Lower lobe of right lung (tissue), 2 donors: ENCODE results near the gene CHST1. TPM values are rescaled to one million over a fixed set of nuclear protein-coding genes. Genes with fewer than 3 reads are reported as not detected.

Source experiments
- ATAC-seq, 2 donors: fragments of 200-7000 bp; cut with Tn5 transposase; one replicate each; pipeline ENCODE4 v1.9.1; 2020 to 2022; ENCODE audit warnings: mild to moderate bottlenecking in 2 of 2, moderate library complexity in 2 of 2
- DNase-seq: peaks from one replicate; pipeline ENCODE4 v3.0.0-alpha.2; 2020
- H3K27ac ChIP-seq: fragments of 200-600 bp; one replicate; pipeline ENCODE4 v1.8.0; 2022
- H3K27me3 ChIP-seq: fragments of 200-600 bp; one replicate; pipeline ENCODE4 v1.8.0; 2022; ENCODE audit warnings: low read depth
- H3K36me3 ChIP-seq: fragments of 200-600 bp; one replicate; pipeline ENCODE4 v1.8.0; 2022; ENCODE audit warnings: mild to moderate bottlenecking
- H3K4me1 ChIP-seq: fragments of 200-600 bp; one replicate; pipeline ENCODE4 v1.8.0; 2022
- H3K4me3 ChIP-seq: fragments of 200-600 bp; one replicate; pipeline ENCODE4 v1.8.0; 2022; ENCODE audit warnings: mild to moderate bottlenecking
- H3K9me3 ChIP-seq: fragments of 200-600 bp; one replicate; pipeline ENCODE4 v1.8.0; 2022
- intact Hi-C: fragments of 100-400 bp; cut with DNase I; formaldehyde crosslinking; loops from one replicate; pipeline ENCODE4 v1.11.0; 2022
- total RNA-seq: library from RNA; stranded (reverse); fragmentation: NEBNext Ultra II Directional; extraction: Animal tissue kit (Norgen Biotek cat#: 25700); gene quantifications from one replicate; pipeline ENCODE4 v1.2.1, GENCODE V29; 2021
- TF ChIP-seq, protein P1 (sequence below): fragments of 200-600 bp; IDR thresholded peaks from one replicate; pipeline ENCODE4 v1.8.0; 2022; ENCODE audit warnings: antibody characterized with exemption, mild to moderate bottlenecking
- donor health status: DM: no; HTN: yes; CAD: no; lungs with severe emphysema.

CHST1 gene
- total RNA-seq, 1 donor from 2014 or later, result 4.6 TPM

DNA sequence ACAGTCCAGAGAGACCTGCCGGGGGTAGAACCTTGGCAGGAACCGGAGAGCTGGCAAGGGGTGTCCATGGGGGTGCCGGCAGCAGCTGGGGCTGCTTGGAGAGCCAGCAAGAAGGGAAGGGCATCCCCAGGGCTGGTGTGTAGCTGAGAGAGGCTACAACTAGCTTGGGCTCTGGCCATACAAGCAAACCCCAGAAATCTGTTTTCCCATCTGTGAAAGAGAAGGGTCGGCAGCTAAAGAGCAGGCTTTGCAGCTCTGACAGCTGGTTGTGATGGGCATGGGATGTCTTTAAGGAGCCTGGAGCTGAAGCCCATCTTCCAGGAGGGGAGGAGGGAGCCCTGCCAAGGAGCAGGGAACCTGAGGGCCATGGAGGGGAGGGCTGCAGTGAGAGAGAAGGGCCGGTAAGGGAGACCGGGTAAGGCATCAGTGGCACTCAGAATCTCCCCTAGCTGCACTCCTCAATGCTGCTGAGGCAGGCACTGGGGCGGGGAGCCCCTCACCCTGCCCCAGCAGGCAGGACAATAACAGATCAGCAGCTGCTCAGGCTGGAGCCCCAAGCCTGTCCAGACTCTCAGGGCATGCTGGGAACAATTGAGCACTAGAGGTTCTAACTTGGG lies 3.9 kb downstream of the CHST1 start:
- DNase-seq (no peak), ATAC-seq (no peak)
- TF ChIP-seq, protein P1, sequence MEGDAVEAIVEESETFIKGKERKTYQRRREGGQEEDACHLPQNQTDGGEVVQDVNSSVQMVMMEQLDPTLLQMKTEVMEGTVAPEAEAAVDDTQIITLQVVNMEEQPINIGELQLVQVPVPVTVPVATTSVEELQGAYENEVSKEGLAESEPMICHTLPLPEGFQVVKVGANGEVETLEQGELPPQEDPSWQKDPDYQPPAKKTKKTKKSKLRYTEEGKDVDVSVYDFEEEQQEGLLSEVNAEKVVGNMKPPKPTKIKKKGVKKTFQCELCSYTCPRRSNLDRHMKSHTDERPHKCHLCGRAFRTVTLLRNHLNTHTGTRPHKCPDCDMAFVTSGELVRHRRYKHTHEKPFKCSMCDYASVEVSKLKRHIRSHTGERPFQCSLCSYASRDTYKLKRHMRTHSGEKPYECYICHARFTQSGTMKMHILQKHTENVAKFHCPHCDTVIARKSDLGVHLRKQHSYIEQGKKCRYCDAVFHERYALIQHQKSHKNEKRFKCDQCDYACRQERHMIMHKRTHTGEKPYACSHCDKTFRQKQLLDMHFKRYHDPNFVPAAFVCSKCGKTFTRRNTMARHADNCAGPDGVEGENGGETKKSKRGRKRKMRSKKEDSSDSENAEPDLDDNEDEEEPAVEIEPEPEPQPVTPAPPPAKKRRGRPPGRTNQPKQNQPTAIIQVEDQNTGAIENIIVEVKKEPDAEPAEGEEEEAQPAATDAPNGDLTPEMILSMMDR, result no peak
- Histone ChIP-seq H3K27ac (no peak overlapping the region), H3K4me3 (no peak overlapping the region), H3K4me1 (peaks cover 30% of the 10 kb centered on the region), H3K36me3 (no peaks in the 10 kb centered on the region), H3K9me3 (no peaks in the 10 kb centered on the region), H3K27me3 (peaks cover 69% of the 10 kb centered on the region)
- intact Hi-C loops, result no loop called here

DNA sequence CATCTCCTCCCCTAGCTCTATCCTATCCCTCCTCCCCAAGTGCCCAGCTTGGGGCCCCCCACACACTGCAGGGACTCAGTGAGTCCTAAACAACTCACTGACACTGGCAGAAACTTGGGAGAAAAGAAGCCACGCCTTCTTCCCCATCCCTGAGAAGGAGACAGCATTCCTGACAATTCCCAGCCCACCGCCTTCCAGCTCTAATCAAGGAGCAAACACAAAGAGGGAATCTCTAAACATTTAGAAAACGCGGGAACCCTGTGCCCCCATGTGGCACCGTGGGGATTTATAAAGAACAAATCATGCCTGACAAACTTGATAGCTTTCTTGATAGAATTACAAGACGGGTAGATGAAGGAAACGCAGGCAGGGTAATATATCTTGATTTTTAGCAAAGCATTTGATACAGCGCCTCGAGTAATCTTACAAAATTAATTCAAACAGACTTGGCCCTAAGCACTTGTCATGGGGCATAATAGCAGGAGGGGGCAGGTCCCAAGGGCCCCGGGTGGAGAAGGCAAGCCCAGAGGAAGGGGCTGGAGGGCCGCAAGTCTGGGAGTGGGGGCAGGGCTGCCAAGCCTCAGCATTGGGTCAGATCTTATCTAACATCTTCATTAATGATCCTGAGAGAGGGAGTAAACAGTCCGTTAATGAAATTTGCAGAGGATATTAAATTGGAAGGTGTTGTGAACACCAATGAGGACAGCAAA lies 4.5 kb downstream of the CHST1 start:
- Histone ChIP-seq H3K9me3 (no peaks in the 10 kb centered on the region), H3K4me3 (no peak overlapping the region), H3K4me1 (peaks cover 30% of the 10 kb centered on the region), H3K27me3 (peaks cover 72% of the 10 kb centered on the region), H3K27ac (no peak overlapping the region), H3K36me3 (no peaks in the 10 kb centered on the region)
- DNase-seq (no peak), ATAC-seq (no peak)
- intact Hi-C loops, result no loop called here
- TF ChIP-seq, protein P1, result no peak

DNA sequence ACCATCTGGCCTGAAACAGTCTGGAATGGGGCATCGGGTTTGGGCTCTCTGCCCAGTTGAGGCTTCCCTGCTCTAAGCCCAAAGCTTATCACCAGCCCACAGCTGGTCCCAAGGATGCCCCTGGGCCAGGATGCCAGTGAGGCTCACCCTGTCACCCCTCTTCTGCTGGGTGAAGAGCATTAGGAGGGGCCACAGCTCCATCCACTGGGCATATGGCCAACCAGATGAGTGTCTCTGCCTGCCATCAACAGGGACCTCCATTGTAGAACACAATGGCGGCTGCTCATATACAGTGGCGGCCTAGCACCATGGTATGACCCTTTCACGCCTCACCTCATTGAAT lies 5.6 kb downstream of the CHST1 start:
- Histone ChIP-seq H3K36me3 (no peaks in the 10 kb centered on the region), H3K27ac (no peak overlapping the region), H3K9me3 (no peaks in the 10 kb centered on the region), H3K4me1 (peaks cover 32% of the 10 kb centered on the region), H3K27me3 (peaks cover 72% of the 10 kb centered on the region), H3K4me3 (no peak overlapping the region)
- intact Hi-C loops, result loop anchor here (10.0 kb wide), 1 partner anchor 285 kb away; no protein-coding TSS in a partner anchor
- TF ChIP-seq, protein P1, result no peak
- ATAC-seq, result no peak
- DNase-seq, result no peak

DNA sequence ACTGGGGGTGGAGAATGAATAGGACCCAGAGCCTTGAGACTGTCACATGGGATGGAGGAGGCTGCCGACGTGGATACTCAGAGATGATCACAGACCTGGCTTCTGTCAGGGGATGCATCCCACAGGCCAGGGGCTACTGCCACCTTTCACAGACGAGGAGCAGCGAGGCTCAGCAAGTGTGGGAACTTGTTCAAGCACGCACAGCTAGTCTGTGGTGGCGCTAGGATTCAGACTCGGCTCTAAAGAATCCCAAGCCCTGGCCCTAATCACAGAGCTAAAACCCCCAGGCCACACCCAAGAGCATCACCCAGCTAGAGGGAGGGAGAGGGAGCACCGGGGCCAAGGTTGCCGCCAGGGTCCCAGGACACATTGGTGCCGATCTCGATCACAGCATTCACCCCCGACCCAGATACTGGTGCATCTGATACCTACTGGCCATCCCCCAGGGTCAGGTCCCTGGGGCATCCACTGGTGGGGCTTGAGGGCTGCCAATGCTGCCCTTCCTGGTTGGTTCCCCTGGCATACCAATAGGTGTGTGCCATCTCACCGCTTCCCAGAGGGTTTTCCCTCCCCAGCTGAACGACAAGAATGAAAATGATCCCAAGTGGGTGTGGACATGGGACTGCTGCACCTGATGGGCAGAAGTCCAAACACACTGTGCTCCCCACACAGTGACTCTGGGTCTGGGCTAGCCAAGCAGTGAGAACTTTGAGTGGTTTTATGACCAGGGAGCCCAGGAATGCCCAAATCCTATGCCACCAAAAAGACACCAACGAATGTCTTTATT lies 6.2 kb downstream of the CHST1 start:
- TF ChIP-seq, protein P1, result no peak
- Histone ChIP-seq H3K27ac (peak overlapping the region; percentile 64), H3K4me3 (no peak overlapping the region), H3K4me1 (peaks cover 31% of the 10 kb centered on the region), H3K36me3 (no peaks in the 10 kb centered on the region), H3K27me3 (peaks cover 66% of the 10 kb centered on the region), H3K9me3 (no peaks in the 10 kb centered on the region)
- no peak for ATAC-seq
- intact Hi-C loops, result loop anchor here (10.0 kb wide), 1 partner anchor 284 kb away; no protein-coding TSS in a partner anchor
- no peak for DNase-seq

DNA sequence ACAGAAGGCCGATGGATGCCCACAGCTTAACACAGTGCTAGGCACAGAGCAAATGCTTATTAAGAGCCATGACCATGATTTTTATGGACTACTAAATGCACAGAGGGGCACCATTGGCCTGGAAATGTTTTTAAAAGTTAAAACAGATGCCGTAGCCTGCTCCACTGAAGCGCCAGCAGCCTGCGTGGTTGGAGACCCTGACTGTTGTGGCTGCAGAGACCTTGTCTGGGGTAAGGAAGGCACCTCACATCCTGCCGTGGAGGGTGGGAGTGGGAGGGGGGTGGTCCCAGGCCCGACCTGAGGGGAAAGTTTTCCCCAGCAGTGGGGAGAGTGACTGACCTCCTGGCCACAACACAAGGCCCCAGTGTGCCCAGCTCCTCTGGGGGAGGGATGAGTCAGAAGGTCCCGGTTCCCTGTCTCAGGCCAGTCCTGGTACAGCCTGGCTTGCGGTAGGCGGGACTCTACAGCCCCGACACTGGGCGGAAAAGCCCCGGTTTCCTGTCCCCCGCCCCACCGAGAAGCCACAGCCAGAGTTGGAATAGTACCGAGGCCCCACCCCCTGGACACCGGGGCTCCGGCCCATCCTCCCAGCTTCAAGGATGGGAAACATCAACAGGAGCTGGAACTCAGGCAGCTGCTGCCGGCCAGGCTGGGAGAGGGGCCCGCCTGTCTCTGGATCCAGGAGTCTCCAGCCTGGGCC lies 7.0 kb downstream of the CHST1 start:
- intact Hi-C loops, result loop anchor here (10.0 kb wide), 1 partner anchor 284 kb away; no protein-coding TSS in a partner anchor
- H3K9me3 ChIP-seq, result no peaks in the 10 kb centered on the region
- no peak overlapping the region for H3K4me3 ChIP-seq
- H3K27me3 ChIP-seq, result peaks cover 58% of the 10 kb centered on the region
- DNase-seq (no peak), ATAC-seq (peak; percentile 62 to 64)
- H3K36me3 ChIP-seq, result no peaks in the 10 kb centered on the region
- peaks cover 23% of the 10 kb centered on the region for H3K4me1 ChIP-seq
- TF ChIP-seq, protein P1, result no peak
- H3K27ac ChIP-seq, result peak overlapping the region; percentile 64
